GM13977 (cell line): Measurements from ENCODE around the gene LRP1B.
"Not testable (repeated sequence)": the region's sequence is repeated elsewhere in the genome, so short reads cannot be mapped to it uniquely, and the experiment has no call there.

Source experiments
- DNase-seq: peaks from one replicate; pipeline ENCODE4 v3.0.0; 2012; ENCODE audit warnings: low spot score
- in situ Hi-C: fragments of 300-500 bp; cut with MboI; formaldehyde crosslinking; loops from one replicate; pipeline ENCODE4 v1.12.0; 2022; ENCODE audit warnings: low sequenced_read_pairs, low pct_unique_long_range_greater_than_20kb, mixed read lengths, inconsistent platforms; ENCODE audit not compliant: unreplicated experiment
- TF ChIP-seq, protein P1 (sequence below): IDR thresholded peaks from 2 replicates; pipeline ENCODE4 v1.5.1; 2012; ENCODE audit warnings: mild to moderate bottlenecking, control low read depth; ENCODE audit not compliant: insufficient read depth; ENCODE audit errors: extremely low read depth, missing control alignments

The LRP1B gene

DNA sequence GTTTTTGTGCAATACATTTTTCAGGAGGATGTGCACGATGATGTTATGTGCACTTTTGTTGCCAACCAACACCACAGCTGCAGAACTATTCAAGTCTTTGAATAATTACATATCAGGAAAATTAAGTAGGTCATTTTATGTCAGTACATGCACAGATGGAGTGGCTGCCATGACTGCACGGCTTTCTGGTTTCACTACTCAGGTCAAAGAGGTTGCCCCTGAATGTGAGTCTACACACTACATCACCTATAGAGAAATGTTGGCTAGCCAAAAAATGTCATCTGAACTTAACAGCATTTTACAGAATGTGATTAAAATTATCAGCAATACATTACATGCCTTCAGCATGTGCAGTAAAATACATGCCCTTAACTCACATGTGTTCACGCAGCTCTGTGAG is 1713.3 kb downstream of the LRP1B start:
- TF ChIP-seq, protein P1, sequence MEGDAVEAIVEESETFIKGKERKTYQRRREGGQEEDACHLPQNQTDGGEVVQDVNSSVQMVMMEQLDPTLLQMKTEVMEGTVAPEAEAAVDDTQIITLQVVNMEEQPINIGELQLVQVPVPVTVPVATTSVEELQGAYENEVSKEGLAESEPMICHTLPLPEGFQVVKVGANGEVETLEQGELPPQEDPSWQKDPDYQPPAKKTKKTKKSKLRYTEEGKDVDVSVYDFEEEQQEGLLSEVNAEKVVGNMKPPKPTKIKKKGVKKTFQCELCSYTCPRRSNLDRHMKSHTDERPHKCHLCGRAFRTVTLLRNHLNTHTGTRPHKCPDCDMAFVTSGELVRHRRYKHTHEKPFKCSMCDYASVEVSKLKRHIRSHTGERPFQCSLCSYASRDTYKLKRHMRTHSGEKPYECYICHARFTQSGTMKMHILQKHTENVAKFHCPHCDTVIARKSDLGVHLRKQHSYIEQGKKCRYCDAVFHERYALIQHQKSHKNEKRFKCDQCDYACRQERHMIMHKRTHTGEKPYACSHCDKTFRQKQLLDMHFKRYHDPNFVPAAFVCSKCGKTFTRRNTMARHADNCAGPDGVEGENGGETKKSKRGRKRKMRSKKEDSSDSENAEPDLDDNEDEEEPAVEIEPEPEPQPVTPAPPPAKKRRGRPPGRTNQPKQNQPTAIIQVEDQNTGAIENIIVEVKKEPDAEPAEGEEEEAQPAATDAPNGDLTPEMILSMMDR, result no peak
- in situ Hi-C loops, result no loop called here
- no peak for DNase-seq

DNA sequence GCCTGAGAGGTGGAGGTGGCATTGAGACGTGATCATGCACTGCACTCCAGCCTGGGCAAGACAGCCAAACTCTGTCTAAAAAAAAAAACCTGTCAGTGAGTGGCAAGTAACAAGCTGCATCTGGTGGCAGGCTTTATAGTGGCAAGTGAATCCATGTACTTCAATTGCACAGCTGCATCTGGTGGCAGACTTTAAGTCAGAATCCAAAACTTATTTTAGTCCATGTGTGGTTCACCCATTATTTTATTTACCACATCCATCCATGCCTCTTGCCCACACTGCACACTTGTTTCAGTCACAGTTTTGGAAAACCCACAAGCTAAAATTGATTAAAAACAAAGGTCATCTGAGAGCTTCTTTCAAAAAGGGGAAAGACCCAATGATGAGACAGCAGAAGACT is 1714.2 kb downstream of the LRP1B start:
- in situ Hi-C loops, result no loop called here
- TF ChIP-seq, protein P1, result no peak
- DNase-seq, result no peak

DNA sequence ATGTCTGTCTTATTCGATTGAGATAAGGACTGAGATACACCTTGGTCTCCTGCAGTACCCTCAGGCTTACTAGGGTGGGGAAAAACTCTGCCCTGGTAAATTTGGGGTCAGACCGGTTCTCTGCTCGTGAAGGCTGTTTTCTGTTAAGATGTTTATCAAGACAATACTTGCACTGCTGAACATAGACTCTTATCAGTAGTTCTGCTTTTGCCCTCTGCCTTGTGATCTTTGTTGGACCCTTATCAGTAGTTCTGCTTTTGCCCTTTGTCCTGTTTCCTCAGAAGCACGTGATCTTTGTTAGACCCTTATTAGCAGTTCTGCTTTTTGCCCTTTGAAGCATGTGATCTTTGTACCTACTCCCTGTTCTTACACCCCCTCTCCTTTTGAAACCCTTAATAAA is 1715.8 kb downstream of the LRP1B start:
- in situ Hi-C loops, DNase-seq: not testable (repeated sequence)

DNA sequence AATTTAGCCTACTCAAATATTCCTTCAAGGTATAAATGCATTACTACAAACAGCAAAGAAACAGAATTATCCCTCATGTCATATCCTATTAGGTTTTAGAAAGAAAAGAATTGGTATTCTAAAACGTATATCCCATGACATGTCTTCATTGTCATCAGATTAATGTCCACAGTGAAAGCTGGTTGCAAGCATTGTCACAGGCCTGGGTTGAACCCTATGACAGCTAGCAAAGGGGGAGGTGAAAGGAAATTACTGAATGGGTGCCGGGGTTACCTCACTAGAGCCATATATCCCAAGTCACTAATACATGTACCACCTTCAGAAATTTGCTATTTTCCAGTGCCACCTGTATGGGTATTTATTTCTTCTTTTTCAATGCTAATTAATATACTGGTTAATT is 1720.1 kb downstream of the LRP1B start:
- TF ChIP-seq, protein P1, result no peak
- DNase-seq, result no peak
- in situ Hi-C loops, result no loop called here

DNA sequence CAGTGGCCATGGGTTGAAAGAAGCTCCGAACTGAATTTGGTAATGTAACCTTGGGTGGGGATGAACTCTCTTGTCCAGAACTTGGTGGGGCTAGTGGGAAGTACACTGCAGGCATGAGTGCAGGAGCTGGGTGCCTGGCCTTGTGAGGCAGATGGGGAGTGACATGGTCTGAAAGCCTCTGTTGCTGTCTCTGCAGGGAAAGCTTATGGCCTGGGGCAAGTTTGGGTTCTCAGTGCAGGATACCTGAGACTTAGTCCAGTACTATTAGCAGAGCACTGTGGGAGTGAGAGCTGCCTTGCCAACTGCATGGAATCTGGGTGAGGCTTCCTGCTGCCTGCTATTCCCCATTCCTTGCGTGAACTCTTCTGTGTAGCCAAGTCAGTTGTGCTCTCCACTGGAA is 1729.8 kb downstream of the LRP1B start:
- in situ Hi-C loops, result no loop called here
- no peak for DNase-seq

DNA sequence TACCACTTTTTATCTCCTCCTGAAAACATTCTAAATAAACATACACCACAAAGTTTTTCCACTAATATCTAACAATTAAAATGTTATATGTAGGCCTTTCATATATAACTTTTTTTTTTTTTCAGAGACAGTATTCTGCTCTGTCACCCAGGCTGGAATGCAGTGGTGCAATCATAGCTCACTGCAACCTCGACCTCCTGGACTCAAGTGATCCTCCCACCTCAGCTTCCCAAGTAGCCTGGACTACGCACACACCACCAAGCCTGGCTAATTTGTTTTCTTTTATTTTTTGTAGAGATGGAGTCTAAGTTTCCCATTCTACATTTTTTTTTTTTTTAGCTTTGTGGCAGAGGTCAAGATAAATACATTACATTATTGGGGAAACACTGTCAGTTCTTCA is 1738.0 kb downstream of the LRP1B start:
- in situ Hi-C loops, result no loop called here
- TF ChIP-seq, protein P1, result no peak
- no peak for DNase-seq

More for the DNA sequence above, 1729.8 kb downstream of the LRP1B start:
- TF ChIP-seq, protein P1, result no peak

DNA sequence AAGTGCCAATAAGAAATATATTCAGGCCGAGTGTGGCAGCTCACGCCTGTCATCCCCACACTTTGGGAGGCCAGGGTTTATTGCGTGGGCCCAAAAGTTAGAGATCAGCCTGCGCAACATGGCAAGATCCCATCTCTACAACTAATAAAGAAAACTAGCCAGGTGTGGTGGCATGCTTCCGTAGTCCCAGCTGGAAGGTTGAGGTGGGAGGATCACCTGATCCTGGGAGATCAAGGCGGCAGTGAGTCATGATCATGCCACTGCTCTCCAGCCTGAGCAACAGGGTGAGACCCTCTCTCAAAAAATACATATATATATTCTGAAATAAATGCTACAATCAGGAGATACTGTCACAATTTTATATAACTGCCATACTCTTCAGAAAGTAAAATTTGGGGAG is 1745.9 kb downstream of the LRP1B start:
- DNase-seq, result no peak
- in situ Hi-C loops, result no loop called here
- TF ChIP-seq, protein P1, result no peak
